DOHH2 (cell line): ENCODE results near the gene IFT22.

Source experiments
- CTCF ChIP-seq: fragments of 200-600 bp; sonication (generic); IDR thresholded peaks from one replicate; pipeline ENCODE4 v1.5.1; 2014; ENCODE audit warnings: antibody characterized with exemption, mild to moderate bottlenecking, low read depth, low read length; ENCODE audit not compliant: poor library complexity, severe bottlenecking
- EZH2phosphoT487 ChIP-seq: fragments of 200-600 bp; sonication (generic); IDR thresholded peaks from 2 replicates; pipeline ENCODE4 v1.6.1; 2017; ENCODE audit warnings: borderline replicate concordance, mild to moderate bottlenecking, antibody characterized with exemption, low read length, moderate library complexity, mixed read lengths

- no peak for TF ChIP-seq CTCF
- no peak for TF ChIP-seq EZH2phosphoT487
Observed at GRCh38 chr7:101367676-101368075, 46.1 kb upstream of the IFT22 start.
